GM23338 (cell line): Measurements from ENCODE around the gene RASGRF2. TPM values are rescaled to one million over a fixed set of nuclear protein-coding genes. Genes with fewer than 3 reads are reported as not detected.

ENCODE experiments used
- ATAC-seq: fragments of 200-7000 bp; cut with Tn5 transposase; 3 replicates; pipeline ENCODE4 v1.9.1; 2020
- DNase-seq: peaks from one replicate; pipeline ENCODE4 v3.0.0-alpha.2; 2015; ENCODE audit warnings: low spot score
- H2AFZ ChIP-seq: fragments of 200-600 bp; sonication (generic); 2 replicates; pipeline ENCODE4 v1.8.0; 2016; ENCODE audit warnings: antibody characterized with exemption, mild to moderate bottlenecking, moderate library complexity
- H3F3A ChIP-seq: fragments of 200-600 bp; sonication (generic); replicated peaks from 2 replicates; pipeline ENCODE4 v1.8.0; 2017; ENCODE audit warnings: antibody characterized with exemption, mixed run types, low read depth
- H3K27ac ChIP-seq: fragments of 200-600 bp; sonication (generic); 2 replicates; pipeline ENCODE4 v1.6.1; 2016; ENCODE audit warnings: low read depth
- H3K27me3 ChIP-seq: fragments of 200-600 bp; sonication (generic); 2 replicates; pipeline ENCODE4 v1.8.0; 2016; ENCODE audit warnings: mild to moderate bottlenecking, mixed run types, moderate library complexity; ENCODE audit not compliant: insufficient read depth
- H3K36me3 ChIP-seq: fragments of 200-600 bp; sonication (generic); 2 replicates; pipeline ENCODE4 v1.8.0; 2016; ENCODE audit warnings: mild to moderate bottlenecking; ENCODE audit not compliant: insufficient read depth
- H3K4me1 ChIP-seq: fragments of 200-600 bp; sonication (generic); 2 replicates; pipeline ENCODE4 v1.8.0; 2016; ENCODE audit warnings: mild to moderate bottlenecking, moderate library complexity; ENCODE audit not compliant: insufficient read depth
- H3K4me2 ChIP-seq: fragments of 200-600 bp; sonication (generic); 2 replicates; pipeline ENCODE4 v1.7.1; 2017; ENCODE audit warnings: mixed run types
- H3K4me3 ChIP-seq: fragments of 200-600 bp; sonication (generic); 2 replicates; pipeline ENCODE4 v1.6.1; 2016; ENCODE audit warnings: mixed run types
- H3K79me2 ChIP-seq: fragments of 200-600 bp; sonication (generic); replicated peaks from 2 replicates; pipeline ENCODE4 v1.8.0; 2017; ENCODE audit warnings: mild to moderate bottlenecking; ENCODE audit not compliant: insufficient read depth
- H3K9me2 ChIP-seq: fragments of 200-600 bp; sonication (generic); 2 replicates; pipeline ENCODE4 v1.8.0; 2017; ENCODE audit not compliant: insufficient read depth
- H4K20me1 ChIP-seq: fragments of 200-600 bp; sonication (generic); replicated peaks from 2 replicates; pipeline ENCODE4 v1.8.0; 2017; ENCODE audit warnings: mild to moderate bottlenecking; ENCODE audit not compliant: insufficient read depth
- H3K27ac Mint-ChIP-seq: 2 replicates; pipeline ENCODE4 v1.8.0; 2020; ENCODE audit warnings: inconsistent platforms, mild to moderate bottlenecking, moderate library complexity, mixed read lengths
- H3K27me3 Mint-ChIP-seq: 3 replicates; pipeline ENCODE4 v1.8.0; 2022; ENCODE audit warnings: low read depth, mild to moderate bottlenecking, moderate library complexity, mixed read lengths, inconsistent platforms; ENCODE audit not compliant: insufficient read depth, poor library complexity
- H3K36me3 Mint-ChIP-seq: 3 replicates; pipeline ENCODE4 v1.8.0; 2021; ENCODE audit warnings: low read depth, mild to moderate bottlenecking, inconsistent platforms, moderate library complexity, mixed read lengths
- H3K4me1 Mint-ChIP-seq: 3 replicates; pipeline ENCODE4 v1.8.0; 2020; ENCODE audit warnings: mild to moderate bottlenecking, inconsistent platforms, mixed read lengths
- H3K4me3 Mint-ChIP-seq: 3 replicates; pipeline ENCODE4 v1.8.0; 2021; ENCODE audit warnings: moderate library complexity, mild to moderate bottlenecking, inconsistent platforms, mixed read lengths
- H3K9me3 Mint-ChIP-seq: 3 replicates; pipeline ENCODE4 v1.8.0; 2020; ENCODE audit warnings: moderate library complexity, mild to moderate bottlenecking, inconsistent platforms, mixed read lengths
- ETS1 ChIP-seq: IDR thresholded peaks from 2 replicates; pipeline ENCODE4 v1.6.1; 2016; ENCODE audit warnings: antibody characterized with exemption
- POLR2AphosphoS5 ChIP-seq: IDR thresholded peaks from 2 replicates; pipeline ENCODE4 v1.6.1; 2016; ENCODE audit warnings: antibody characterized with exemption, low read depth
- REST ChIP-seq: IDR thresholded peaks from one replicate; pipeline ENCODE4 v1.6.1; 2018; ENCODE audit warnings: antibody characterized with exemption; ENCODE audit not compliant: unreplicated experiment
- ZNF114 ChIP-seq: fragments of 250-450 bp; sonication (Bioruptor Pico); IDR thresholded peaks from 2 replicates; pipeline ENCODE4 v1.5.0; 2020; ENCODE audit warnings: mild to moderate bottlenecking, moderate library complexity
- ZNF331 ChIP-seq: fragments of 250-450 bp; sonication (Bioruptor Pico); IDR thresholded peaks from 2 replicates; pipeline ENCODE4 v1.5.0; 2020; ENCODE audit warnings: low read depth, mild to moderate bottlenecking, moderate library complexity
- ZNF462 ChIP-seq: fragments of 250-450 bp; sonication (Bioruptor Pico); IDR thresholded peaks from 2 replicates; pipeline ENCODE4 v1.5.0; 2020; ENCODE audit warnings: mild to moderate bottlenecking, moderate library complexity
- polyA plus RNA-seq: library from polyadenylated mRNA; unstranded; fragments of >200 nt; fragmentation: Nextera tagmentation; extraction: Ambion mirVana; gene quantifications from 2 replicates; pipeline ENCODE4 v1.2.1, GENCODE V29; 2016
- total RNA-seq: library from RNA; depleted of rRNA; stranded (reverse); fragments of >200 nt; shearing (Covaris generic); gene quantifications from 2 replicates; pipeline ENCODE4 v1.2.3, GENCODE V29; 2014

RASGRF2 gene
- total and polyA plus RNA-seq, 2 experiments from 2014 or later = 5.0 to 19.2 TPM

GRCh38 chr5:81016116-81016515 lies 56.0 kb downstream of the RASGRF2 start (continued):
- TF ChIP-seq ZNF462 (CRISPR knock-in tag) (no peak), ZNF114 (CRISPR knock-in tag) (no peak), POLR2AphosphoS5 (no peak), ZNF331 (no peak), ETS1 (no peak)

- H3K4me3 ChIP-seq = no peak overlapping the region
- H3K4me1 Mint-ChIP-seq = peaks cover 11% of the 10 kb centered on the region; the same call in 2 of the 3 replicates
- H3K4me1 ChIP-seq = peaks cover 6% of the 10 kb centered on the region; the same call in 1 of the 2 replicates
- no peaks in the 10 kb centered on the region for H3K9me3 Mint-ChIP-seq
- H3F3A ChIP-seq = no peaks in the 10 kb centered on the region
- no peaks in the 10 kb centered on the region for H3K9me2 ChIP-seq
- H3K4me2 ChIP-seq = no peak overlapping the region
- H3K36me3 Mint-ChIP-seq = no peaks in the 10 kb centered on the region
- no peaks in the 10 kb centered on the region for H3K36me3 ChIP-seq
- no peak overlapping the region for H3K27ac ChIP-seq
- peaks cover 10% of the 10 kb centered on the region for H3K79me2 ChIP-seq
- DNase-seq (no peak), ATAC-seq (no peak)
- no peak overlapping the region for H2AFZ ChIP-seq
- H4K20me1 ChIP-seq = no peaks in the 10 kb centered on the region
- H3K4me3 Mint-ChIP-seq = no peak overlapping the region
- no peaks in the 10 kb centered on the region for H3K27me3 ChIP-seq
- H3K27me3 Mint-ChIP-seq = peaks cover 5% of the 10 kb centered on the region
- H3K27ac Mint-ChIP-seq = no peak overlapping the region
- no peak for TF ChIP-seq REST
Observed at GRCh38 chr5:81017320-81017719, 57.2 kb downstream of the RASGRF2 start.
